ENCODE results near the gene DAPK1. TPM values are rescaled to one million over a fixed set of nuclear protein-coding genes. Genes with fewer than 3 reads are reported as not detected.

The DAPK1 gene
- total and polyA plus RNA-seq, 2 donors (not counting 1 experiment from before 2014, with no cell fraction given), result 1.7 to 2.8 TPM

GRCh38 chr9:87556821-87557220 lies 59.2 kb downstream of the DAPK1 start:
- Histone ChIP-seq H3K9ac (ENCODE audit: low read length) (no peak overlapping the region), H3K4me3 (ENCODE audit: control extremely low read depth in 1 of 5, extremely low read depth in 1 of 5, insufficient read depth in 1 of 5, low read depth in 2 of 5, low read length in 4 of 5) (no peak overlapping the region), H3K36me3 (replicated peaks in 1 of 2; ENCODE audit: control extremely low read depth in 1 of 2, control insufficient read depth in 1 of 2, extremely low read depth in 1 of 2, insufficient read depth in 2 of 2, low read length in 1 of 2) (no peaks in the 10 kb centered on the region), H2AFZ (ENCODE audit: insufficient read depth, low read depth, low read length, poor library complexity, severe bottlenecking) (no peak overlapping the region), H3K4me1 (ENCODE audit: control insufficient read depth in 2 of 2, insufficient read depth in 2 of 2, low read length in 2 of 2) (no peaks in the 10 kb centered on the region), H3K4me2 (replicated peaks; ENCODE audit: low read depth, low read length, poor library complexity, severe bottlenecking) (no peak overlapping the region), H3K9me3 (ENCODE audit: control extremely low read depth in 1 of 3, control insufficient read depth in 2 of 3, insufficient read depth in 1 of 3, low read length in 2 of 3) (peaks cover 0 to 4% (median 0%) of the 10 kb centered on the region in 3 donors), H3K79me2 (ENCODE audit: control insufficient read depth, insufficient read depth, low read length) (no peaks in the 10 kb centered on the region), H4K20me1 (ENCODE audit: control insufficient read depth, insufficient read depth, low read length, poor library complexity, severe bottlenecking) (no peaks in the 10 kb centered on the region), H3K27me3 (replicated peaks in 1 of 4; ENCODE audit: control extremely low read depth in 1 of 4, control insufficient read depth in 3 of 4, insufficient read depth in 4 of 4, low read length in 3 of 4) (no peaks in the 10 kb centered on the region), H3K27ac (ENCODE audit: low read length in 2 of 2) (no peak overlapping the region)
- Mint-ChIP-seq H3K4me3 (no peak overlapping the region), H3K4me1 (no peaks in the 10 kb centered on the region), H3K9me3 (ENCODE audit: insufficient read depth) (no peaks in the 10 kb centered on the region), H3K27ac (no peak overlapping the region), H3K27me3 (peaks cover 5% of the 10 kb centered on the region)
- intact Hi-C loops (cut with micrococcal nuclease), result no loop called here
- 60% methylated on average over 4 of the region's 6 CpGs for WGBS (ENCODE audit: insufficient coverage)
- CTCF ChIA-PET, result no interaction called here
- ATAC-seq (ENCODE audit: low read depth), result no peak
- TF ChIP-seq CTCF (IDR thresholded peaks at IDR 0.05), result no peak
- TF ChIP-seq EZH2 (IDR thresholded peaks at IDR 0.05; ENCODE audit: borderline replicate concordance, insufficient read depth, low read depth, low read length, poor library complexity, severe bottlenecking), result no peak
- DNase-seq, result no peak
- POLR2A ChIA-PET, result no interaction called here

- no peaks in the 10 kb centered on the region for H3K79me2 ChIP-seq (ENCODE audit: control insufficient read depth, insufficient read depth, low read length)
- Mint-ChIP-seq H3K27ac (no peak overlapping the region), H3K4me3 (no peak overlapping the region), H3K4me1 (no peaks in the 10 kb centered on the region), H3K9me3 (ENCODE audit: insufficient read depth) (no peaks in the 10 kb centered on the region), H3K27me3 (peaks cover 5% of the 10 kb centered on the region)
- no peak overlapping the region for H3K27ac ChIP-seq (ENCODE audit: low read length in 2 of 2)
- no peak overlapping the region for H3K9ac ChIP-seq (ENCODE audit: low read length)
- no peak overlapping the region for H2AFZ ChIP-seq (ENCODE audit: insufficient read depth, low read depth, low read length, poor library complexity, severe bottlenecking)
- WGBS (ENCODE audit: insufficient coverage), result no CpG with 5 or more reads among the region's 1 CpG
- no peak overlapping the region for H3K4me3 ChIP-seq (ENCODE audit: control extremely low read depth in 1 of 5, extremely low read depth in 1 of 5, insufficient read depth in 1 of 5, low read depth in 2 of 5, low read length in 4 of 5)
- POLR2A ChIA-PET, result no interaction called here
- no peak overlapping the region for H3K4me2 ChIP-seq (replicated peaks; ENCODE audit: low read depth, low read length, poor library complexity, severe bottlenecking)
- H4K20me1 ChIP-seq (ENCODE audit: control insufficient read depth, insufficient read depth, low read length, poor library complexity, severe bottlenecking), result no peaks in the 10 kb centered on the region
- no peak for TF ChIP-seq CTCF (IDR thresholded peaks at IDR 0.05)
- no peak for TF ChIP-seq EZH2 (IDR thresholded peaks at IDR 0.05; ENCODE audit: borderline replicate concordance, insufficient read depth, low read depth, low read length, poor library complexity, severe bottlenecking)
- no peaks in the 10 kb centered on the region for H3K27me3 ChIP-seq (replicated peaks in 1 of 4; ENCODE audit: control extremely low read depth in 1 of 4, control insufficient read depth in 3 of 4, insufficient read depth in 4 of 4, low read length in 3 of 4)
- DNase-seq, result no peak
- H3K36me3 ChIP-seq (replicated peaks in 1 of 2; ENCODE audit: control extremely low read depth in 1 of 2, control insufficient read depth in 1 of 2, extremely low read depth in 1 of 2, insufficient read depth in 2 of 2, low read length in 1 of 2), result no peaks in the 10 kb centered on the region
- H3K4me1 ChIP-seq (ENCODE audit: control insufficient read depth in 2 of 2, insufficient read depth in 2 of 2, low read length in 2 of 2), result no peaks in the 10 kb centered on the region
- intact Hi-C loops (cut with micrococcal nuclease), result no loop called here
- CTCF ChIA-PET, result no interaction called here
- H3K9me3 ChIP-seq (ENCODE audit: control extremely low read depth in 1 of 3, control insufficient read depth in 2 of 3, insufficient read depth in 1 of 3, low read length in 2 of 3), result peaks cover 0 to 4% (median 0%) of the 10 kb centered on the region in 3 donors
- ATAC-seq (ENCODE audit: low read depth), result no peak
Observed at GRCh38 chr9:87557996-87558395, 60.3 kb downstream of the DAPK1 start.
